ENCODE results near the gene RAB17. TPM values are rescaled to one million over a fixed set of nuclear protein-coding genes. Genes with fewer than 3 reads are reported as not detected.
A peak's percentile ranks its signal among the peaks of the same experiment; 100 is the strongest.

RAB17 gene, protein sequence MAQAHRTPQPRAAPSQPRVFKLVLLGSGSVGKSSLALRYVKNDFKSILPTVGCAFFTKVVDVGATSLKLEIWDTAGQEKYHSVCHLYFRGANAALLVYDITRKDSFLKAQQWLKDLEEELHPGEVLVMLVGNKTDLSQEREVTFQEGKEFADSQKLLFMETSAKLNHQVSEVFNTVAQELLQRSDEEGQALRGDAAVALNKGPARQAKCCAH
- not detected for total RNA-seq

DNA sequence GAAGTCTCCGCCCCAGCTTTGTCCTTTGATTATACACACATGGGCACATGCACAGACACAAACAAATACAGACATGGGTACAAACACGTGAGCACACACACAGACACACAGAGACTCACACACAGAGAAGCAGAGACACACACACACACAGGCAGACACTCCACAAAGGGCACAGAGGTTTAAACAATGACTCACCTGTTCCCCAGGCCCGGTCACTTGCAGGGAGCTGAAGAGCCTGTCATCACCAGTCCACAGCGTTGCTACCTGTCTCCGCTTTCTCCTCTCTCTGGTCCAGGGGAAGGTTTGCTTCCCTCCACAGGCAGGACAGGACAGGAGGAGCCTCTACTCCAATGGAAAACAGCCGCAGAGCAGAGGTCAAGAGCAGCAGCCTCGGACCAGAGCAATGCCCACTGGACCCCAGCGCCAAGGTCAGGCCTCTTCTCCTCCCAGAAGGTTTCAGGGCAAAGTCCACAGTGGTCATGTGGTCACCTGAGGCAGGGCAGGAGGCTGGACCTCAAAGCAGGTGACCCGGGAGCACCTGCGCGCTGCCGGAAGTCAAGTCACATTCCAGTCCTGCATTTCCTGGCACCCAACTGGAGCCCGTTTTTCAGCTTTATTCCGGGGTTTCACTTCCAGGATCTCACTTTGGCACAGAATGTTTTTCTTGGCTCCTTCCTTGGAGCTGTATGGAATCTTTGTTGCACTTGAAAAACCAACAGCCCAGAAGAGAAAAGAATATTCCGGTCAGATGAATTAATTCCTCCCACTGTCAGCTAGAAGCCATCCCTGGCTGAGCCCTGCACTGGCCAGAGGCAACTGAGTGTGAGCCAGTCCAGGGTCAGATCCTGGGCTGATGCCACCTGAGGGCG lies at the start of gene RAB17:
Gene RAB17 (minus strand): TSS at position 463 of the 869 bp plus-strand sequence. CDS start 4,580 bp downstream, outside the sequence.
- peaks cover 0 to 3% of the 10 kb centered on the region in 2 donors for H3K4me1 Mint-ChIP-seq (ENCODE audit: low read depth in 2 of 2)
- H3K4me3 Mint-ChIP-seq: no peak within 1 kb of the TSS
- ATAC-seq: no peak

DNA sequence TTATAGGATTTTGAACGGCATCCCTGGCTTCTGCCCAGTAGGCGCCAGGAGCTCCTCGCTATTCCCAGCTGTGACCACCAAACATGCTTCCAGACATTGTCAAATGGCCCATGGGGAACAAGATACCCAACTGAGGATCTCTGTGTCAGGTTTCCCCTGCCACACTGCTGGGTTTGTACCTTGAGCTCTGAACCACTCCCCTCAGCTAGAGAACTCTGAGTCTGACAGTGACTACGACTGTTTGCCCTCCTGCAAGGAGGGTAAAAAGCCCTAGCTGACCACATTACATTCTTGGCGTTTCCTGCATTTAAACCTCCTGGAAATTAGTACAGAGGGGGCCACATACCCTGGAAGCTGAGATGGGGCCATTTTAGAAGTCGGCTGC lies 49.3 kb upstream of the RAB17 start:
- Mint-ChIP-seq H3K27me3 (peaks cover 0 to 2% of the 10 kb centered on the region in 2 donors), H3K4me3 (no peak overlapping the region), H3K4me1 (ENCODE audit: low read depth in 2 of 2) (peaks cover 11% of the 10 kb centered on the region in 2 donors), H3K27ac (no peak overlapping the region), H3K9me3 (peaks cover 2% of the 10 kb centered on the region), H3K36me3 (peaks cover 6% of the 10 kb centered on the region)
- DNase-seq (ENCODE audit: low spot score) (no peak), ATAC-seq (no peak)

More for the DNA sequence above, at the start of gene RAB17:
- H3K9me3 Mint-ChIP-seq: no peaks in the 10 kb centered on the region
- H3K27me3 Mint-ChIP-seq: peaks cover 3 to 14% of the 10 kb centered on the region in 2 donors
- H3K27ac Mint-ChIP-seq: no peak within 1 kb of the TSS
- H3K36me3 Mint-ChIP-seq: no peaks in the 10 kb centered on the region
- DNase-seq (ENCODE audit: low spot score): no peak

DNA sequence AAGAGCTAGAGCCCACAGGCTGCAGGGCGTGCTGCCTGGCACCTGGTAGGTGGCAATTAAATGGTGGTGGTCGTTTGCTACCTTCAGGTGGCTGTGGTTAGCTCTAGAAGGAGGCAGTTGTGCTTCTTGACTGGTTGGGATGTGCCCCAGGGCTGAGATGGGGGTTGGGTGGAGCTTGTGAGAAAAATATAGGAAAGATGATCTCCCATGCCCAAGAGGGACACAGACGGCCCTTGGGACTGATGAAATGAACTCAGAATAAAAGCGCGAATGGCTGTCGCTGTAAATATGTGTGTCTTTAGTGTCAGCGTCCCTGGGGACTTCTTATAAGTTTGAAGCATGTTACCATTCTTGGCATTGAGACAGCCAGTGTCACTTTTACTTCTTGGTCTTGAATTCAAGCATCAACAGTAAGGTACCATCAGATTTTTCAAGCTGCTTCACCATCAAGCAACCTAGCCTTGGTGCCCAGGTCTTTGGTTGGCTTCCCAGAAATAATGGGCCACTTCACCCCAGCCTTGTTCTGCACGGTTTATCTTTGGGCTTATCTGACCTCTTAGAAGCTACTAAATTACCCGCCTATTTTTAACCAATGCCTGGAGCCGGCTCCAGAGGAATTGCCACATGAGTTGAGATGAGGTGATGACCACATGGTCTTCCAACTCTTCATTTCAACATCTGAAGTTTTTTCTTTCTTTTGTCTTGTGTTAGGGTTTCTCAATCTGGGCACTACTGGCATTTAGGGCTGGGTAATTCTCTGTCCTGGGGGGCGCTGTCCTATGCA lies 48.7 kb upstream of the RAB17 start:
- Mint-ChIP-seq H3K4me3 (no peak overlapping the region), H3K27me3 (no peaks in the 10 kb centered on the region), H3K4me1 (ENCODE audit: low read depth in 2 of 2) (peaks cover 11% of the 10 kb centered on the region in 2 donors), H3K36me3 (peaks cover 6% of the 10 kb centered on the region), H3K27ac (no peak overlapping the region), H3K9me3 (peaks cover 2% of the 10 kb centered on the region)
- DNase-seq (ENCODE audit: low spot score): no peak
- no peak for ATAC-seq

DNA sequence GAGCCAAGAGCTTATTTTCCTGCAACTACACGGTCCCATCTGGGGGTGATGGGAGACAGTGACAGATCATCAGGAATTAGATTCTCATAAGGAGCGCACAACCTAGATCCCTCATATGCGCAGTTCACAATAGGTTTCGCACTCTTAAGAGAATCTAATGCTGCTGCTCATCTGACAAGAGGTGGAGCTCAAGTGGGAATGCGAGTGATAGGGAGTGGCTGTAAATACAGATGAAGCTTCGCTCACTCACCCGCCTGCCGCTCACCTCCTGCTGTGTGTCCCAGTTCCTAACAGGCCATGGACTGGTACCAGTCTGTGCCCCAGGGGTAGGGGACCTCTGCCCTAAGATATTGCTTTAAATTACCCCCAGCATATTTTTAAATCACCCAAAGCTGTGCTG lies 47.6 kb upstream of the RAB17 start:
- Mint-ChIP-seq H3K36me3 (peaks cover 6% of the 10 kb centered on the region), H3K9me3 (peaks cover 2% of the 10 kb centered on the region), H3K27me3 (no peaks in the 10 kb centered on the region), H3K4me3 (no peak overlapping the region), H3K27ac (no peak overlapping the region), H3K4me1 (ENCODE audit: low read depth in 2 of 2) (peaks cover 11% of the 10 kb centered on the region in 2 donors)
- DNase-seq (ENCODE audit: low spot score) (no peak), ATAC-seq (no peak)

DNA sequence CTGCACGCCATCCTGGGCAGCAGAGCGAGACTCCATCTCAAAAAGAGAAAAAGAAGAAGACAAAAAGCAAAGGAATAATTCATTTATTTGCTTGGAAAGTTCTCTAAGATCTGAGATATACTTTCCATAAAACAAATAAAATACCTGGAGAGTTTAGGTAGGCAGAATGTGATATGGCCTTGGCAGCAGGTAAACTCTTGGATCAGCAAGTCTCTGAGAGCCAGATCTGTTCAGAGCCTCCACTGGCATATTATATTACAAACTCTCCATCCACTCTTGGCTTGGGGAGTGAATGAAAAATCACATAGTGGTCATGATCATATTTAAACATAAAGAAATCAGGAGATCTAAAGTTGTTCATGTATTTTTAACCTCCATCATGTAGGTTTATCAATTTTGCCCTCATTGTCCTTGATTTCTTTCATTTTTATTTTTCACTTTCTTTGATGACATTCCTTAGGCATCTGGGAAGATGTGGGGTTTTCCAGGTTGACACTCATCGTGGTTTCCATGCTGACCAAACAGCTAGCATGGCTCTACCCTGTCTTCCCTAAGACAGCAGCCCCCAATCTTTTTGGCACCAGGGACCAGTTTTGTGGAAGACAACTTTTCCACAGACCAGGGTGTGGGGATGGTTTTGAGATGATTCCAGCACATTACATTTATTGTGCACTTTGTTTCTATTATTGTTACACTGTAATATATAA lies 47.0 kb upstream of the RAB17 start:
- DNase-seq (ENCODE audit: low spot score) (no peak), ATAC-seq (no peak)
- H3K9me3 Mint-ChIP-seq: peaks cover 2% of the 10 kb centered on the region
- no peak overlapping the region for H3K4me3 Mint-ChIP-seq
- H3K27ac Mint-ChIP-seq: peak overlapping the region; percentile 15 to 49
- peaks cover 6% of the 10 kb centered on the region for H3K36me3 Mint-ChIP-seq
- H3K27me3 Mint-ChIP-seq: no peaks in the 10 kb centered on the region
- H3K4me1 Mint-ChIP-seq (ENCODE audit: low read depth in 2 of 2): peaks cover 11% of the 10 kb centered on the region in 2 donors

DNA sequence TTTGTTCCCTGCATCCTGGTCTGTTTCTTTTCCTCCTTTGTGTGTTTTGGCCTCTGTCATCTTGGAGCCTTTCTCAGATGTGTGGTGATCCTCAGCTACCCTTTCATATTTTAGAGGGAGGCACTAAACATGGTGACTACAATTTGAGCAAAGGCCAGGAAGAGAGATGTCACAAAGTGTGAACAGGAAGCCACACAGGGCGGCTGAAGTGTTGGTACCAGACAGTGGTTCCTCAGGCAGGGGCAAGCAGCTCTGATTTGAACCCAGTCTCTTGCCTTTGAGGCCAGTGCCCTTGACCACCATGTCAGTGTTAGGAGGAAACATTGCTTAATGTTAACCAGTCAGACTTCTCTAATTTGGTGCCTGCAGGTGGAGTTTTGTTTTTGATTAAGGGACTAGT lies 46.0 kb upstream of the RAB17 start:
- H3K27ac Mint-ChIP-seq: peak overlapping the region; percentile 15 to 49
- H3K27me3 Mint-ChIP-seq: no peaks in the 10 kb centered on the region
- H3K36me3 Mint-ChIP-seq: peaks cover 6% of the 10 kb centered on the region
- peaks cover 2% of the 10 kb centered on the region for H3K9me3 Mint-ChIP-seq
- no peak for DNase-seq (ENCODE audit: low spot score)
- ATAC-seq: peak; percentile 82 to 89
- H3K4me1 Mint-ChIP-seq (ENCODE audit: low read depth in 2 of 2): peaks cover 11% of the 10 kb centered on the region in 2 donors
- peak overlapping the region; percentile 40 for H3K4me3 Mint-ChIP-seq

DNA sequence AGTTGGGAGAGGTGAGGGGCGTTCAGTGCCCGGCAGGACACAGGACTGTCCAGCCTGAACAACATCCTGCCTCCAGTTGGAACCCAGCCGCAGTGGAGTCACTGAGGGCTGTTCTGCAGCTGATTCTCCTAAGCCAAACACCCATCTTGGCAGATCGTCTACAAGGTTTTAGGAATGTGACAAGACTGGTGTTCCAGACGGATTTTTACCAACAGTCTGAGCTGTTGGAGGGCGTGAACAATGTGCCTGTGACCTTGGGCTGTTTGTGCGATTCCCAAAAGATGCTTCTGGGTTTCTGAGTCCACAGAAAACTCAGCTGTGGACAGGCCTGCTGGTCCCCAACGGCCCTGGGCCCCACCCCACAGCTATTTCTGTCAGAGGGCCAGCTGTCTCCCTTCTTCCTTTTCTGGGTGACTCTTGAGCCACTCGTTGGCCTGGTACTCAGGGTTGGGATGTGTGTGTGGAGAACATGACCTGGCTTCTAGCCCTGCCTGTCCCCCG lies 42.6 kb upstream of the RAB17 start:
- no peak for ATAC-seq
- Mint-ChIP-seq H3K4me3 (no peak overlapping the region), H3K27me3 (peaks cover 18 to 21% of the 10 kb centered on the region in 2 donors)

DNA sequence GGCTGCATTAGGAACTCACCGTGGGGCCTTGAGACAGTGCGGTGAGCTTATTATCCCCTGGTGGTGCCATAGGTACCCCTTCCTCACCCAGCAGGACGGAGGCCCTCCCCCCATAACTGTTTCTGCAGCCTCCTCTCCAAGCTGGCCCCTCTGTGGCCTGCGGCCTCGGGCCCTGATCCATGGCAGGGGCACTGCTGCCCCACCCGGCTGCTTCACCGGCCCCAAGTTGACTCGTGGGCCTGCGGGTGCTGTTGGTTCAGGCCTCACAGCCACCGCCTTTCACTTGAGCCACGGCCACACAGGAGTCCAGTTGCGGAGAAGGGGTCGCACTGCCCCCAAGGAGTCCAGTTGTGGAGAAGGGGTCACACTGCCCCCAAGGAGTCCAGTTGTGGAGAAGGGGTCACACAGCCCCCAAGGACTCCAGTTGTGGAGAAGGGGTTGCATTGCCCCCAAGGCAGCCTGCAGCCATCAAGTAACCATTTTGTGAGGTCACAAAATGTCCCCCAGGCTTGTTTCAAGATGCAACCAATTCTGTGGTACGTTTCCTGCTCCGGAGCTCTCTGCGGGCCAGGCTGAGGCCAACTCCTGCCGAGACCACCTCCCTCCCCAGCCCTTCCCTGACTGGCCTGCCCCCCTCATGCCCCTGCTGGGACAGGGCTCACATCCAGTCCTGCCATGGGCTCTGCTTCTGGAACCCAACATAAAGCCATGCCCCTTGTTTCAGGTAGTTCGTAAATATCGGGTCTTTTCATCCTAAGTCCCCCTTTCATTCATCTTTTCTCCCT lies 41.5 kb upstream of the RAB17 start:
- H3K4me1 Mint-ChIP-seq (ENCODE audit: low read depth in 2 of 2): peaks cover 8 to 20% of the 10 kb centered on the region in 2 donors
- peaks cover 2% of the 10 kb centered on the region for H3K9me3 Mint-ChIP-seq
- no peak overlapping the region for H3K4me3 Mint-ChIP-seq
- DNase-seq (ENCODE audit: low spot score) (no peak), ATAC-seq (no peak)
- H3K27ac Mint-ChIP-seq: no peak overlapping the region
- H3K27me3 Mint-ChIP-seq: peaks cover 20 to 22% of the 10 kb centered on the region in 2 donors
- peaks cover 6% of the 10 kb centered on the region for H3K36me3 Mint-ChIP-seq

More for the DNA sequence above, 42.6 kb upstream of the RAB17 start:
- no peak overlapping the region for H3K27ac Mint-ChIP-seq
- H3K4me1 Mint-ChIP-seq (ENCODE audit: low read depth in 2 of 2): peaks cover 11 to 23% of the 10 kb centered on the region in 2 donors
- peaks cover 2% of the 10 kb centered on the region for H3K9me3 Mint-ChIP-seq
- DNase-seq (ENCODE audit: low spot score): no peak
- peaks cover 6% of the 10 kb centered on the region for H3K36me3 Mint-ChIP-seq

DNA sequence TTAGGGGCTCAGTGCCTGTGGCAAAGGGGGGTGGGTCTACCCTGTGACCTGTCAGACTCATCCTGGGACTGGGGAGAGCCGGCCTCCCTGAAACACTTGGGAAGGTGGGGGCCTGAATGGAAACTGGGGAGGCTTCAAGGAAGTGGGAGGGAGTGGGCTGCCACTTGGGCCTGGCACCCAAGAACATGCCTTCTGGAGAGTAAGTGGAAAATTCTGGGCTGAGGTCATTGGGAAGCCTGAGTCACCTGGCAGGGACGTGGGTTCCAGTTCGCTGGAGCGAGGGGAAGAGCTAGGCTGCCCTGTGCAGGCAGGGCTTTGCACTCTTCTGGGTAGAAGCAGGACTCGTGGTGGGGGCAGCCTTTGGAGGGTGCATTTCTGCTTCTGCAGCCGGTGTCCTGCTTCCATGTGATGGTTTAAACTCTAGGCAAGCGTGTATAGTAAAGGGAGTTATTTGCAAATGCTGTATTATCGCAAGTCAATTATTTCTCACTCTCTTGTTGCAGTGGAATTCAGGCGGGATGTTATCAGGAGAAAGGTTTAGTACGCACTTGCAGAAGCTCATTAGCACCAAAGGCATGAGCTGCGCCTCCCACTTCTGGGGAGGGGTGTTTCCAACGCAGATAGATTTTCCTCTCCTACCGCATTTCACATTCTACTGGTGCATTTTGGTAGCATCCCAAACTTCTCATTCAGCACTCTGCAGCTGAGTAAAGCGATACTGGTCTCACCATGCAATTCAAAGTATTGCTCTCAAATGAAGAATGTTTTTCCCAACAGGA lies 40.7 kb upstream of the RAB17 start:
- no peak overlapping the region for H3K27ac Mint-ChIP-seq
- DNase-seq (ENCODE audit: low spot score) (no peak), ATAC-seq (no peak)
- peaks cover under 1 to 12% of the 10 kb centered on the region in 2 donors for H3K4me1 Mint-ChIP-seq (ENCODE audit: low read depth in 2 of 2)
- H3K36me3 Mint-ChIP-seq: peaks cover under 1% of the 10 kb centered on the region
- no peak overlapping the region for H3K4me3 Mint-ChIP-seq
- H3K27me3 Mint-ChIP-seq: peaks cover 27 to 28% of the 10 kb centered on the region in 2 donors
- H3K9me3 Mint-ChIP-seq: peaks cover 2% of the 10 kb centered on the region

DNA sequence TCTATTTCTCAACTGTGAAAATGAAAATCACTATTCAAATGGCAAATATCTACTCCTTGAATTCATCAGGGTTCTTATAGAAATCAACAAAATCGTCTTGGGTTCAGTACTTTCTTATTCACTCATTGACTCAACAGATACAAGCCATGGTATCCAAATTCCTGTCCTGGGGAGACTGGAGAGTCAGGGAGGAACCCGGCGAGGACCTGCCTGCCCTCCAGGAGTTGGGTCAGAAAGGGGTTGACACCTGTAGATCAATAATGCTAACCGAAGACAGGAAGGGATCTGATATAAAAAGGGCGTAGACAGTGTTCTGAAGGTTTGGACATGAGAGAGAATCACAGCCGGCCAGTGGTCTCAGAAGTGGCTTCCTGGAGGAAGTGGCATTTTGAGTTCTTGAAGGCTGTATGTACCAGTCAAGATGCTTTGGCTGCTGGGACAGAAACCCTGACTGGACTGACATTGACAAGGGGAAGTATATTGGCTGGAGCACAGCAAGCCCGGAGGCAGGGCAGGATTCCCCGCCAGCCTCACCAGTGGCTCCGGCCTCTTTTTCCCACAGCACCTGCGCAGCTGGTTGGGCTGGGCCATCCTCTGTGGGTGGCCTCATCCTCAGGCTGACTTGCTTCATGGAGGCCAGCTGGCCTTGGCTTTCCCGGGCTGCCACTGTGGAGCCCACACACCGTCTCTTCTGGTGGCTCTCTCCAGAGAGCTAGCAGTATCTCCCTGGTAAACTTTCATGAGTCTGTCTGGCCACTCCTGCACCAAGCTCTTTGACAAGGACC lies 39.9 kb upstream of the RAB17 start:
- Mint-ChIP-seq H3K4me1 (ENCODE audit: low read depth in 2 of 2) (peaks cover 0 to 16% of the 10 kb centered on the region in 2 donors), H3K27ac (peak overlapping the region in 1 of 2 donors; percentile 28), H3K9me3 (peaks cover 2% of the 10 kb centered on the region), H3K4me3 (no peak overlapping the region), H3K27me3 (peaks cover 28 to 32% of the 10 kb centered on the region in 2 donors), H3K36me3 (no peaks in the 10 kb centered on the region)
- DNase-seq (ENCODE audit: low spot score) (no peak), ATAC-seq (peak in 1 of 2 donors; percentile 8)

DNA sequence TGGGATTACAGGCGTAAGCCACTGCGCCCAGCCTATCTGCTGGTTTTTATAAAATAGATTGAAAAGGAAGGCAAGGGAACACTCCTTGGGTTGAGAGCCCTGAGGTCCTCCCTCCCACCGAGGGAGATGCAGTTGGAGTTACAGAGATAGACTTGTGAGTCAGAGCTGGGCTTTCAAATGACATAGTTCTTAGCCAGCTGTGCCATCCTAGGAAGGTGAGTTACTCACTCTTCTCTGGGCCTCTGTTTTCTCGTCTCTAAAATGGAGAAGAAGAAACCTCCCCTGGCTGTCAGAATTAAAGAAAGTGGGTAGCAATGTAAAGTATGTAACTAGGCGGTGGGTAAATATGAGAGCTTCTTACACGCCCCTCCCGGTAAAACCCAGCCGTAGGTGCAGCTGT lies 39.2 kb upstream of the RAB17 start:
- no peak for ATAC-seq
- Mint-ChIP-seq H3K27me3 (peaks cover 28 to 35% of the 10 kb centered on the region in 2 donors), H3K4me1 (ENCODE audit: low read depth in 2 of 2) (peaks cover 0 to 20% of the 10 kb centered on the region in 2 donors), H3K4me3 (no peak overlapping the region), H3K27ac (peak overlapping the region in 1 of 2 donors; percentile 28), H3K36me3 (no peaks in the 10 kb centered on the region), H3K9me3 (no peaks in the 10 kb centered on the region)
- DNase-seq (ENCODE audit: low spot score): no peak

Measured in natural killer cell treated with Interleukin-12 subunit alpha and Interleukin-12 subunit beta and Interleukin-15 and Interleukin-18, amount 100 ng/mL, for 72 hours (primary cell).